Measurements from ENCODE around the gene PLCD3.

DNA sequence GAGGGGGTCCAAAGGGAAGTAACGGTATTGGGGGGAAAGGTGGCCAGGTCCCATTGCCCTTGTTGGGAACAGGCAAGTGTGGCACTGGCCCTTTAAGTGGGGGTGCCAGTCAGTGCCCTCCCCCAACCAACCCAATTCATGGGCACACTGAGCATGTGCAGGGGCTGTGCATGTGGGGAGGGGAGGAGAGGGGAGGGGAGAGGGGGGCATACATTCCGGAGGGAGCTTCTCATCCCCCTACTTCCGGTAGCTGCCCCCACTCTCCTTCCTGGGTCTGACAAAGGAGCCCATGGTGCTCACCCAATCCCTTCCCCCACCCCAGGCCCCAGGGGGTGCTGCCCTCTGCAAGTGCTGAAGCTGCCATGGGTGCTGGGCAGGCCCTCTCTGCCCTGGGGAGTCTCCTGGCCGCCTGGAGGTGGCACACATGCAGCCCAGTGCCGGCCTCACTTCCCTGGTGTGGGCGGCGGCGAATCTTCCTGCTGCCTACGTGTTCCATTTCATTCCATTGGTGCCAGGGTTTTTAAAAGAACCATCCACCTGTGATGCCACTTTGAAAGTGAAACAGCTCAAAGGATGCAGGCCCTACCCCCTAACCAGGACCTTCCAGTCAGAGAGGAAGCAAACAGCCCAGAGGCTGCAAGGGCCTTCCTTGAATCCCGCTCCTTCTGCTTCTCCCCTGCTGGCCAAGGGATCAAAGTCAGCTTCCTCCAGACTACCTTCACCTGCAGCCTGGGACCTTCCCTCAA lies 40.4 kb upstream of the PLCD3 start:
- TF ChIP-seq, protein P1, sequence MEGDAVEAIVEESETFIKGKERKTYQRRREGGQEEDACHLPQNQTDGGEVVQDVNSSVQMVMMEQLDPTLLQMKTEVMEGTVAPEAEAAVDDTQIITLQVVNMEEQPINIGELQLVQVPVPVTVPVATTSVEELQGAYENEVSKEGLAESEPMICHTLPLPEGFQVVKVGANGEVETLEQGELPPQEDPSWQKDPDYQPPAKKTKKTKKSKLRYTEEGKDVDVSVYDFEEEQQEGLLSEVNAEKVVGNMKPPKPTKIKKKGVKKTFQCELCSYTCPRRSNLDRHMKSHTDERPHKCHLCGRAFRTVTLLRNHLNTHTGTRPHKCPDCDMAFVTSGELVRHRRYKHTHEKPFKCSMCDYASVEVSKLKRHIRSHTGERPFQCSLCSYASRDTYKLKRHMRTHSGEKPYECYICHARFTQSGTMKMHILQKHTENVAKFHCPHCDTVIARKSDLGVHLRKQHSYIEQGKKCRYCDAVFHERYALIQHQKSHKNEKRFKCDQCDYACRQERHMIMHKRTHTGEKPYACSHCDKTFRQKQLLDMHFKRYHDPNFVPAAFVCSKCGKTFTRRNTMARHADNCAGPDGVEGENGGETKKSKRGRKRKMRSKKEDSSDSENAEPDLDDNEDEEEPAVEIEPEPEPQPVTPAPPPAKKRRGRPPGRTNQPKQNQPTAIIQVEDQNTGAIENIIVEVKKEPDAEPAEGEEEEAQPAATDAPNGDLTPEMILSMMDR (IDR thresholded peaks at IDR 0.05) = no peak
- TF ChIP-seq EP300 (IDR thresholded peaks at IDR 0.05) (no peak), POLR2A (IDR thresholded peaks at IDR 0.05) (no peak), POLR2AphosphoS5 (IDR thresholded peaks at IDR 0.05) (no peak)

Data from suprapubic skin (tissue), 4 donors.